OCI-LY1 (cell line): Measurements from ENCODE around the gene GPR15.

Source experiments
- CTCF ChIP-seq: fragments of 200-600 bp; sonication (generic), shearing (Covaris generic); IDR thresholded peaks from 2 replicates; pipeline ENCODE4 v1.5.1; 2017; ENCODE audit warnings: mild to moderate bottlenecking, antibody characterized with exemption, low read length, moderate library complexity, mixed read lengths
- EZH2 ChIP-seq: fragments of 200-600 bp; sonication (generic), shearing (Covaris generic); IDR thresholded peaks from 2 replicates; pipeline ENCODE4 v1.8.0; 2017; ENCODE audit warnings: borderline replicate concordance, mixed run types, mild to moderate bottlenecking, antibody characterized with exemption, low read length, moderate library complexity, mixed read lengths

- no peak for TF ChIP-seq CTCF
- TF ChIP-seq EZH2: no peak
These were observed 29.1 kb downstream of the GPR15 start for GRCh38 chr3:98560911-98561310.
